Parathyroid adenoma (tissue), 2 donors: ENCODE measurements around the gene SYT2.
"Not testable (repeated sequence)": the region's sequence is repeated elsewhere in the genome, so short reads cannot be mapped to it uniquely, and the experiment has no call there.

Experiments
- H2AFZ ChIP-seq: fragments of 300-600 bp; sonication (generic); one replicate; pipeline ENCODE4 v1.7.0; 2017; ENCODE audit warnings: antibody characterized with exemption, mild to moderate bottlenecking
- H3K27ac ChIP-seq: fragments of 300-600 bp; sonication (generic); one replicate; pipeline ENCODE4 v1.7.0; 2017
- H3K27me3 ChIP-seq: fragments of 300-600 bp; sonication (generic); one replicate; pipeline ENCODE4 v1.7.0; 2017; ENCODE audit warnings: low read length; ENCODE audit not compliant: control insufficient read depth, insufficient read depth
- H3K36me3 ChIP-seq: fragments of 300-600 bp; sonication (generic); one replicate; pipeline ENCODE4 v1.7.0; 2017; ENCODE audit warnings: low read length; ENCODE audit not compliant: control insufficient read depth, insufficient read depth
- H3K4me1 ChIP-seq: fragments of 300-600 bp; sonication (generic); one replicate; pipeline ENCODE4 v1.7.0; 2017; ENCODE audit warnings: control low read depth
- H3K4me2 ChIP-seq: fragments of 300-600 bp; sonication (generic); one replicate; pipeline ENCODE4 v1.7.0; 2017; ENCODE audit warnings: low read length
- H3K4me3 ChIP-seq: fragments of 300-600 bp; sonication (generic); one replicate; pipeline ENCODE4 v1.7.0; 2017; ENCODE audit warnings: low read depth, low read length
- H3K79me2 ChIP-seq: fragments of 300-600 bp; sonication (generic); one replicate; pipeline ENCODE4 v1.7.0; 2017; ENCODE audit warnings: control low read depth
- H3K9ac ChIP-seq: fragments of 300-600 bp; sonication (generic); one replicate; pipeline ENCODE4 v1.7.0; 2017; ENCODE audit warnings: mild to moderate bottlenecking
- H3K9me3 ChIP-seq: fragments of 300-600 bp; sonication (generic); one replicate; pipeline ENCODE4 v1.7.0; 2017; ENCODE audit warnings: low read length; ENCODE audit not compliant: control insufficient read depth
- TF ChIP-seq, protein P1 (sequence below): fragments of 300-600 bp; sonication (generic); IDR thresholded peaks from one replicate; pipeline ENCODE4 v1.7.0; 2017; ENCODE audit warnings: antibody characterized with exemption, mild to moderate bottlenecking
- donor health status: primary hyperparathyroidism.

SYT2 gene

DNA sequence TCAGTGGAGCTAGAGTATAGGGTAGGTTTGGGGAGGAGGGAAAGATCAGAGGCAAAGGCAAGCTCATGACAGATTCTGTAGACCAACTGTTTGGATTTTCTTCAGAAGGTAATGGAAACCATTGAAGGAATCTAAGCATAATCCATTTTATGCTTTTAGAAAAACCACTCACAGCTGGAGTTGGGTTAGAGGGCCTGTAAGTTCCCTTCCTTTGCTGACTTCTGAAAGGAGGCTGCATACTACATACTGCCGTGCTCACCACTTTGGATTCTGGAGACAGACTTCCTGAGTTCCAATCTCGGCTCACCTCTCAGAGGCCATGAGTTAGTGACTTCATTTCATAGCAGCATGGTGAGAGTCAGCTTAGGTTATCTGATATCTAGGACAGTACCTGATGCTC is 6.4 kb upstream of the SYT2 start:
- H3K4me3 ChIP-seq, result no peak overlapping the region
- TF ChIP-seq, protein P1, sequence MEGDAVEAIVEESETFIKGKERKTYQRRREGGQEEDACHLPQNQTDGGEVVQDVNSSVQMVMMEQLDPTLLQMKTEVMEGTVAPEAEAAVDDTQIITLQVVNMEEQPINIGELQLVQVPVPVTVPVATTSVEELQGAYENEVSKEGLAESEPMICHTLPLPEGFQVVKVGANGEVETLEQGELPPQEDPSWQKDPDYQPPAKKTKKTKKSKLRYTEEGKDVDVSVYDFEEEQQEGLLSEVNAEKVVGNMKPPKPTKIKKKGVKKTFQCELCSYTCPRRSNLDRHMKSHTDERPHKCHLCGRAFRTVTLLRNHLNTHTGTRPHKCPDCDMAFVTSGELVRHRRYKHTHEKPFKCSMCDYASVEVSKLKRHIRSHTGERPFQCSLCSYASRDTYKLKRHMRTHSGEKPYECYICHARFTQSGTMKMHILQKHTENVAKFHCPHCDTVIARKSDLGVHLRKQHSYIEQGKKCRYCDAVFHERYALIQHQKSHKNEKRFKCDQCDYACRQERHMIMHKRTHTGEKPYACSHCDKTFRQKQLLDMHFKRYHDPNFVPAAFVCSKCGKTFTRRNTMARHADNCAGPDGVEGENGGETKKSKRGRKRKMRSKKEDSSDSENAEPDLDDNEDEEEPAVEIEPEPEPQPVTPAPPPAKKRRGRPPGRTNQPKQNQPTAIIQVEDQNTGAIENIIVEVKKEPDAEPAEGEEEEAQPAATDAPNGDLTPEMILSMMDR, result no peak

DNA sequence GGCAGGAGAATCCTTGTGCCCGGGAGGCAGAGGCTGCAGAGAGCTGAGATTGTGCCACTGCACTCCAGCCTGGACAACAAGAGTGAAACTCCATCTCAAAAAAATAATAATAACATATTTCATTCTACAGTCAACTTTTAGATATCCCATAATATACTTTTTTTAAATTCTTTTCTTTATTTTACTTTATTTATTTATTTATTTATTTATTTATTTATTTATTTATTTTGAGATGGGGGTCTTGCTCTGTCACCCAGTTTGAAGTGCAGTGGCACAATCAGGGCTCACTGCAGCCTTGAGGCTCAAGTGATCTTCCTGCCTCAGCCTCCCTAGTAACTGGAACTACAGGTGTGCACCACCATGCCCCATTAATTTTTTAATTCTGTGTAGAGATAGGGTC is 3.9 kb upstream of the SYT2 start:
- H2AFZ ChIP-seq, H3K36me3 ChIP-seq, H3K79me2 ChIP-seq, H3K4me2 ChIP-seq, H3K4me1 ChIP-seq, H3K4me3 ChIP-seq, H3K9ac ChIP-seq, H3K27me3 ChIP-seq, H3K9me3 ChIP-seq, H3K27ac ChIP-seq: not testable (repeated sequence)

More for the DNA sequence above, 6.4 kb upstream of the SYT2 start:
- Histone ChIP-seq H3K9me3 (no peaks in the 10 kb centered on the region), H3K79me2 (no peaks in the 10 kb centered on the region), H3K4me1 (no peaks in the 10 kb centered on the region), H3K36me3 (no peaks in the 10 kb centered on the region), H3K27ac (no peak overlapping the region), H2AFZ (no peak overlapping the region), H3K4me2 (no peak overlapping the region), H3K27me3 (no peaks in the 10 kb centered on the region), H3K9ac (no peak overlapping the region)

DNA sequence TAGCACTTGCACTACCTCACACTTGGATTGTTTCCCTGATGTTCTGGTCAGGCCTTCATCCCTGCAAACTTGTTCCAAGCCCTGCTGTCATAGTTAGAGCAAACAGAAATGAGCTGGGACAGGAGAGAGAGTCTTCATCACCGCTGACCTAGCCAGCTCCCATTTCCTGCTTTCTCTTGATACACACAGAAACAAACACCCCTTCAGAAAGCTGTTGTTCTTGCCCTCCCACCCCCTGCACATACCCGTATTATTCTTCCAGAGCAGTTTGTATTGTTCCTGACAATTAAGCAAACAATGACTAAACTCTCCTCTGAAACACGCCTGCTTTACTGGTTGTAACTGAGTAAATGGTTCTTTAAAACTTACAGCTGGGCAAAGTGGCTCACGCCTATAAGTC is 2.9 kb upstream of the SYT2 start:
- Histone ChIP-seq H3K27ac (no peak overlapping the region), H3K4me2 (no peak overlapping the region), H3K4me3 (no peak overlapping the region), H3K9me3 (no peaks in the 10 kb centered on the region), H3K36me3 (no peaks in the 10 kb centered on the region), H2AFZ (no peak overlapping the region), H3K4me1 (no peaks in the 10 kb centered on the region), H3K27me3 (no peaks in the 10 kb centered on the region), H3K9ac (no peak overlapping the region), H3K79me2 (no peaks in the 10 kb centered on the region)
- TF ChIP-seq, protein P1, result no peak

DNA sequence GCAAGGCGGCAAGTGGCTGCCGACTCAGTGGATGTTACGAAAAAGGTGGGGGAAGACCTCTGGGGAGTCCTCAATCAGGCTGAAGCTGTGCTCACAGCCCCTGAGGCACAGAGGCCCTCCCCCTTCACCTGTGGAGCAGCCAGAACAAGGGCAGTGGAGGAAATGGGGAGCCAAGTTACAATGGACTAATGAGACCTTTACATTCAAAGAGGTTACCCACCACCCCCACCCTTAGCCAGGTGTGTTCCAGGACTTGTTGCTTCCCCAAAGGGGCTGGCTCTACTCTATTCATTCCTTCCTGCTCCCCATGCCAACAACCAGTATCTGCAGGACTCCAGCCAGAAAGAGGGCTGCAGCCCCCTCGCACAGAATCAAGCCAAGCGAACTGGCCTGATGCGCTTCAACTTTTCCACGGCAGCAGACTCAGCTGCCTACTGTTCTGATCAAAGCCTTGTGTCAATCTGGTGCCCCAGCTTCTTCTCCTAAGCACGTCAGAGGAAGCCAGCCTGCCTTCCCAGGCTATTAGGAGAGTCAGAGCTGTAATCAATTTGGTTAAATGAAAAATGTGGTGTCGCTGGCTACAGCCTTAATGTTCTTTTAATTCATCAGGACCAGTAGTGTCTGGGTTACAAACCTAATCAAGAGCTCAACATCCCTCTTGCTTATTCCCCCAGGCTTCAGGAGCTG is 1.8 kb upstream of the SYT2 start:
- no peaks in the 10 kb centered on the region for H3K79me2 ChIP-seq
- no peak overlapping the region for H3K4me2 ChIP-seq
- no peaks in the 10 kb centered on the region for H3K27me3 ChIP-seq
- no peak overlapping the region for H3K27ac ChIP-seq
- no peak overlapping the region for H2AFZ ChIP-seq
- TF ChIP-seq, protein P1, result no peak
- no peak overlapping the region for H3K9ac ChIP-seq
- no peaks in the 10 kb centered on the region for H3K36me3 ChIP-seq
- H3K4me3 ChIP-seq, result no peak overlapping the region
- H3K9me3 ChIP-seq, result no peaks in the 10 kb centered on the region
- no peaks in the 10 kb centered on the region for H3K4me1 ChIP-seq

DNA sequence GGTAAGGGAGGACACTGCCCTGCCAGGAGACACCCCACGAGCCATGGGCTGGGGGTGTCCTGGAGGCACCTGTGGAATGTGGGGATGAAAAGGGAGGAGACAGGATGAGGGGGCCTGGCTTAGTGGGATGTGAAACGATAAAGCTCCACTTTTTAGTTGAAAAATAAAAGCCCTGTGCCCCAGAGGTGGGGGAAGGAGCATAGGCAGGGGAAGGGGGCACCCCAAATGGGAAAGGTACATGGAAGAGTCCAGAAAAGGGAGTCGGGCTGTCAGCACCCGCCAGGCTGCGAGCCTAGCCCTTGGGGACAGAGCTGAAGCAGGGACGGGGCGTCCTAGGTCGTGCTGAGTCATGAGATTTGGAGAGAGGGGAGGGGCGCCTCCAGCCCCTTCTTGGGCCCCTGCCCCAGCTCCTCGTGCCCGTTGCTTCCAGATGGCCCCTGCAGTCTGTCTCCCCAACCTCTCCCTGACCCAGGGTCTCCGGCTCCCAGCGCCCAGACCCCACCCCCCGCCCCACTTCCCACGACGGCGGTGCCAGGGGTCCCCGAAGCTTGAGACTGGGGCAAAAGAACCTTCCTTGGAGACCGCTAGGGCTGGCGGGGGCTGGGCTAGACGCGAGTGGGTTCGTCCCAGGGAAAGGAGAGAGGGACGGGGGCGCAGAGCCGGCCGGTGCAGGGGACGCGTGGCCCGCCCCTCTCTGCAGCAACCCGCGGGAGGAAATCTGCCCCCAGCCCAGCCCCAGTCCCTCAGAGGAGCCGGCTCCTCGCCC is 795 bp downstream of the SYT2 start:
- Histone ChIP-seq H3K79me2 (no peaks in the 10 kb centered on the region), H2AFZ (no peak overlapping the region), H3K27ac (no peak overlapping the region), H3K27me3 (no peaks in the 10 kb centered on the region), H3K4me2 (peak overlapping the region; percentile 82), H3K9ac (no peak overlapping the region), H3K4me3 (peak overlapping the region; percentile 45), H3K9me3 (no peaks in the 10 kb centered on the region), H3K36me3 (no peaks in the 10 kb centered on the region), H3K4me1 (no peaks in the 10 kb centered on the region)
- TF ChIP-seq, protein P1, result no peak
